ENCODE results near the gene TAF9B. TPM values are rescaled to one million over a fixed set of nuclear protein-coding genes. Genes with fewer than 3 reads are reported as not detected.
"Not testable (repeated sequence)": the region's sequence is repeated elsewhere in the genome, so short reads cannot be mapped to it uniquely, and the experiment has no call there.

TAF9B gene
- total RNA-seq: 10 to 100 TPM; 10.0 to 18.5 TPM

GRCh38 chrX:78139160-78140123, at the start of gene TAF9B:
TSS of gene TAF9B (minus strand) at chrX:78139650. CDS start at chrX:78139611, 39 bp downstream.
- H3K4me1 Mint-ChIP-seq: peaks cover 11% of the 10 kb centered on the region
- no peaks in the 10 kb centered on the region for H3K36me3 Mint-ChIP-seq
- H3K27me3 Mint-ChIP-seq: no peaks in the 10 kb centered on the region
- CTCF ChIA-PET: no interaction called here
- H3K27ac Mint-ChIP-seq: peak within 1 kb of the TSS; percentile 88
- peak within 1 kb of the TSS; percentile 88 for H3K4me3 Mint-ChIP-seq
- H3K9me3 Mint-ChIP-seq (ENCODE audit: low read depth): peaks cover 3% of the 10 kb centered on the region
- peak; percentile 99 for ATAC-seq
- DNase-seq: peak; percentile 90

DNA sequence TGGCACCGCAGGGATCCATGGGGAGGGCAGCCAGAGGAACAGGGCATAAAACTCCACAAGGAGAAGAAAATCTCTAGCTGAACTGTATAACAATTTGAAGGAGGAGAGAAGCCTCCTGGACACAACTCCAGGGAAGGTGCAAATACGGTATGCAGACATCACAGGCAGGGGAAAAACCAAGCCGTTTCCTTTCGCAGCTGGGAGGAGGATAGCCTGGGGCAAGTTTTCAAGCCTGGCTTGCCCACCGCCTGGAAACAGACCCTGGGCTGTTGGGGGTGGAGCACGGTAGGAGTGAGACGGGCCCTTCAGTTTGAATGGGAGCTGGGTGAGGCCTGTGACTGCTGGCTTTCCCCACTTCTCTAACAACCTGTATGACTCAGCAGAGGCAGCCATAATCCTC, 43.4 kb upstream of the TAF9B start:
- ATAC-seq (no peak), DNase-seq (no peak)
- Mint-ChIP-seq H3K4me1 (no peaks in the 10 kb centered on the region), H3K9me3 (ENCODE audit: low read depth) (peaks cover 2% of the 10 kb centered on the region), H3K36me3 (no peaks in the 10 kb centered on the region), H3K27ac (no peak overlapping the region), H3K27me3 (no peaks in the 10 kb centered on the region), H3K4me3 (no peak overlapping the region)
- CTCF ChIA-PET: no interaction called here

DNA sequence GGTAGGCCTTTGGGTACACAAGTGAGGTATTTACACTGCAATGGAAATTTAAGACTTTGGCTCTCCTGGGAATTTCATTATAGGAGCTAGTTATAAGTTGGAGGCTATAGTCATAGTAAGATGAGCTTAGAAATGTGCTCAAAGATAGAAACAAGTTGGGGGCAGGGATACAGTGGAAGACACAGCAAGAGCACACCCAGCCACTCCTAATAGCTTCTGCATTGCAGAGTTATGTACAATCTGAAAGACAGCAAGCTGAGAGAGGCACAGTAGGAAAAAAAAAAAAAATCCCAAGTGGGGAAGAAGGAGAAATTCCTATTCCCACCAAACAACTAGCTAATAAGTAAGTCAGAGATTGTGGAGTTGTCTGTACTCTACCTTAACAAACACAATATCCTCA, 41.9 kb upstream of the TAF9B start:
- Mint-ChIP-seq H3K36me3 (no peaks in the 10 kb centered on the region), H3K4me3 (no peak overlapping the region), H3K4me1 (no peaks in the 10 kb centered on the region), H3K27me3 (no peaks in the 10 kb centered on the region), H3K9me3 (ENCODE audit: low read depth) (peaks cover 4% of the 10 kb centered on the region), H3K27ac (no peak overlapping the region)
- no peak for ATAC-seq
- no peak for DNase-seq
- CTCF ChIA-PET: no interaction called here

DNA sequence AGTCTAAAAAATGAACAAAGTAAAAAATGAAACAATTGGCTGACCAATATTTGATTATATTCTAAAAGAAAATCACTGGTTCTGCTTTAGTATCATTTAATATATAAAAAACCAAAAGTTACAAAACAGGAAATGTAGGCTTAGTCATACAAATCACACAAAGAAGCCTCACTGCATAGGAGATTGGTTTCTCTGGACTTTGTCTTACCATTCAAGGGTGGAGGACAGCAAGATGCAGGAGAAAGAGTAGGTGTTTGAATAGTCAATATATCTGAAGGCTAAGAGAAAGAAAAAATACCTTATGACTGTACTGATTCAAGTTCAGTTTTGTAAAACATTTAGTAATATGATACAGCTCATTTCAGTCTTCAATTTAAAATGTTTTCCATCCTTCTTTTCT, 28.6 kb upstream of the TAF9B start:
- H3K4me1 Mint-ChIP-seq: peaks cover 4% of the 10 kb centered on the region
- ATAC-seq: peak; percentile 39

GRCh38 chrX:78165425-78165824, 26.0 kb upstream of the TAF9B start:
- no peaks in the 10 kb centered on the region for H3K36me3 Mint-ChIP-seq
- no peak for DNase-seq
- no peak overlapping the region for H3K4me3 Mint-ChIP-seq
- H3K27me3 Mint-ChIP-seq: no peaks in the 10 kb centered on the region
- CTCF ChIA-PET: no interaction called here
- H3K27ac Mint-ChIP-seq: no peak overlapping the region
- no peak for ATAC-seq
- H3K4me1 Mint-ChIP-seq: peaks cover 4% of the 10 kb centered on the region
- no peaks in the 10 kb centered on the region for H3K9me3 Mint-ChIP-seq (ENCODE audit: low read depth)

More for the DNA sequence above, 28.6 kb upstream of the TAF9B start:
- Mint-ChIP-seq H3K27ac (no peak overlapping the region), H3K9me3 (ENCODE audit: low read depth) (no peaks in the 10 kb centered on the region), H3K36me3 (no peaks in the 10 kb centered on the region), H3K4me3 (no peak overlapping the region), H3K27me3 (no peaks in the 10 kb centered on the region)
- no peak for DNase-seq
- CTCF ChIA-PET: no interaction called here

DNA sequence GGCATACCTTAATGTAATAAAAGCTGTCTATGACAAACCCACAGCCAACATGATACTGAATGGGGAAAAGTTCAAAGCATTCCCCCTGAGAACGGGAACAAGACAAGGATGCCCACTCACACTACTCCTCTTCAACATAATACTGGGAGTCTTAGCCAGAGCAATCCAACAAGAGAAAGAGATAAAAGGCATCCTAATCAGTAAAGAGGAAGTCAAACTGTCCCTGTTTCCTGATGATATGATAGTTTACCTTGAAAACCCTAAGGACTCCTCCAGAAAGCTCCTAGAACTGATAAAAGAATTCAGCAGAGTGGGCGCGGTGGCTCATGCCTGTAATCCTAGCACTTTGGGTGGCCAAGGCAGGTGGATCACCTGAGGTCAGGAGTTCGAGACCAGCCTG, 23.7 kb upstream of the TAF9B start:
- H3K4me1 Mint-ChIP-seq; H3K36me3 Mint-ChIP-seq; CTCF ChIA-PET; ATAC-seq; DNase-seq; H3K27me3 Mint-ChIP-seq; H3K4me3 Mint-ChIP-seq; H3K9me3 Mint-ChIP-seq (ENCODE audit: low read depth); H3K27ac Mint-ChIP-seq: not testable (repeated sequence)

GRCh38 chrX:78160711-78161110, 21.3 kb upstream of the TAF9B start:
- H3K27ac Mint-ChIP-seq; ATAC-seq; H3K36me3 Mint-ChIP-seq; H3K4me1 Mint-ChIP-seq; H3K4me3 Mint-ChIP-seq; H3K9me3 Mint-ChIP-seq (ENCODE audit: low read depth); CTCF ChIA-PET; H3K27me3 Mint-ChIP-seq; DNase-seq: not testable (repeated sequence)

- H3K9me3 Mint-ChIP-seq (ENCODE audit: low read depth); DNase-seq; H3K4me1 Mint-ChIP-seq; CTCF ChIA-PET; H3K27me3 Mint-ChIP-seq; ATAC-seq; H3K27ac Mint-ChIP-seq; H3K36me3 Mint-ChIP-seq; H3K4me3 Mint-ChIP-seq: not testable (repeated sequence)
Measured at GRCh38 chrX:78157846-78158245, 18.4 kb upstream of the TAF9B start.

DNA sequence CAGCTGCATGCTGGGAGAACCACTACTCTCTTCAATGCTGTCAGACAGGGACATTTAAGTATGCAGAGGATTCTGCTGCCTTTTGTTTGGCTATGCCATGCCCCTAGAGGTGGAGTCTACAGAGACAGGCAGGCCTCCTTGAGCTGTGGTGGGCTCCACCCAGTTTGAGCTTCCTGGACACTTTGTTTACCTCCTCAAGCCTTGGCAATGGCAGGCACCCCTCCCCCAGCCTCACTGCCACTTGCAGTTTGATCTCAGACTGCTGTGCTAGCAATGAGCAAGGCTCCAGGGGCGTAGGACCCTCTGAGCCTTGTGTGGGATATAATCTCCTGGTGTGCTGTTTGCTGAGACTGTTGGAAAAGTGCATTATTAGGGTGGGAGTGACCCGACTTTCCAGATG, 17.9 kb upstream of the TAF9B start:
- H3K36me3 Mint-ChIP-seq; DNase-seq; H3K27me3 Mint-ChIP-seq; H3K9me3 Mint-ChIP-seq (ENCODE audit: low read depth); H3K27ac Mint-ChIP-seq; CTCF ChIA-PET; H3K4me3 Mint-ChIP-seq; ATAC-seq; H3K4me1 Mint-ChIP-seq: not testable (repeated sequence)

- H3K27me3 Mint-ChIP-seq; H3K36me3 Mint-ChIP-seq; H3K4me3 Mint-ChIP-seq; H3K9me3 Mint-ChIP-seq (ENCODE audit: low read depth); CTCF ChIA-PET; ATAC-seq; H3K27ac Mint-ChIP-seq; H3K4me1 Mint-ChIP-seq; DNase-seq: not testable (repeated sequence)
Measured at GRCh38 chrX:78147002-78147540, 7.6 kb upstream of the TAF9B start.

GRCh38 chrX:78140206-78140605, 756 bp upstream of the TAF9B start:
- Mint-ChIP-seq H3K4me3 (peak overlapping the region; percentile 88), H3K27me3 (no peaks in the 10 kb centered on the region), H3K27ac (peak overlapping the region; percentile 88), H3K9me3 (ENCODE audit: low read depth) (peaks cover 3% of the 10 kb centered on the region), H3K36me3 (no peaks in the 10 kb centered on the region), H3K4me1 (peaks cover 11% of the 10 kb centered on the region)
- CTCF ChIA-PET: no interaction called here
- DNase-seq (no peak), ATAC-seq (no peak)

DNA sequence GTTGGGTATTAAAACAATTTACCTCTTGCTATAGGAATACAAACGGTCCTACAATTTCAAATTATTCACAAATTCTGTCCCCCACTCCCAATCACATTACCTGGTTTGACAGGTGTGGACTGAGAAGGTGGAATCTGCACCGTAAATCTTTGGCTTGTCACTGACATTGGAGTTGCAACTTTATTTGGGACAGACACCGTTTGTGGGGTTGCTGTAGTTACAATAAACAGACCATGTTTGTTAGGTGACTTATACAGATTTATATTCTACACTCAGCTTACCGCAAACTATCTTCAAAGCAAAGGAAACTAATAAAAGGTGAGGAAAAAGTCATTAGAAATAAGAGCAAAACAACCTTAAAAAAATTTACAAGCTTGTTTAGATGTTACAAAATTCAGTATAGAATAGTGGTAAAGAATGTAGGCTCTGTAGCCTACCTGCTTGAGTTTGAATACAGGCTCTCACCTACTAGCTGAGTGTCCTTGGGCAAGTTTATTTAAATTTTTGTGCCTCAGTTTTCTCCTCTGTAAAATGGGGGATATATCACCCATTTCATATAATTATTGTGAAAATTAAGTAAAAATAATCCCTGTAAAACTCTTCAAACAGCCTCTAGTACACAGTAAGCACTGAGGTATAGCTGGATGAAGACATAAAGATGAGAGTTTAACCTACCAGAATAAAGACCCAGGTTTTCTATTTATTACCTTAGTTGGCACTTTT, 6.1 kb downstream of the TAF9B start:
- CTCF ChIA-PET: no interaction called here
- Mint-ChIP-seq H3K9me3 (ENCODE audit: low read depth) (no peaks in the 10 kb centered on the region), H3K27me3 (no peaks in the 10 kb centered on the region), H3K27ac (no peak overlapping the region), H3K4me1 (peaks cover 9% of the 10 kb centered on the region), H3K4me3 (no peak overlapping the region), H3K36me3 (peaks cover 24% of the 10 kb centered on the region)
- no peak for DNase-seq
- ATAC-seq: no peak

DNA sequence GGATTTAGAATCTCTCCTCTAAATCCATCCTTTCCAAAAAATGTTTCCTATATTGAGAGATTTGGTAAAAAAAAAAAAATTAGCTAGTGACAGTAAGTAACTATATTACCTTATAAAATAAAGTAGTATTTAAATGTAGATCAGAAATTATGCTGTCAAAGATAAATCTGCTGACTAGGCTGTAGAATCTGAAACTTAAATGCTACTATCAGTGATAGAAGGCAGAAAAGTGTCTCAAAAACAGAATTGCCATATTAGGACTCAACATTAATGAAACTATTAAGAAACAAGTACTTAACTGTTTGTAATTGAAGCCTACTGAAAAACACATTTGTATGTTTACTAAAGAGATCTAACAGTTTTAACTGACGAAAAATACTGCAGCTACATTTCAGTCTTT, 8.3 kb downstream of the TAF9B start:
- CTCF ChIA-PET: no interaction called here
- Mint-ChIP-seq H3K36me3 (peaks cover 36% of the 10 kb centered on the region), H3K27me3 (no peaks in the 10 kb centered on the region), H3K27ac (no peak overlapping the region), H3K4me3 (no peak overlapping the region), H3K4me1 (peaks cover 6% of the 10 kb centered on the region), H3K9me3 (ENCODE audit: low read depth) (no peaks in the 10 kb centered on the region)
- no peak for ATAC-seq
- no peak for DNase-seq

DNA sequence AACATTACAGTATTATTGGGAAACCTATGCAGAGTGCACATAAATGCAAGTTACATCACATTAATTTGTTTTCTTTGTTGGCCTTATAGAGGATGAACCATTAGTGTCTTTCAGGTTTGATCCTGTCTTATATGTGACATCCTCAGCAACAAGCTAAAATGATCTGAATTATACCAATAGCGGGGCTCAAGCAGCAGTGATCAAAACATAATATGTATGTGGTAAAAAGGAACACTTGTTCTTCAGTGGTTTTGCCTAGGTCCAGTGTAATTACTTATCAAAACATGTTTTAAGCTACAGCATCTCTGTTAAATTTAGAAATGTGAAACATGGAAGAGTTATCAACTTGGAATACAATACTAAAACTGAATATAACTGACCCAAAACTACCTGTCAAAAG, 9.1 kb downstream of the TAF9B start:
- Mint-ChIP-seq H3K4me1 (peaks cover 4% of the 10 kb centered on the region), H3K27ac (no peak overlapping the region), H3K4me3 (no peak overlapping the region), H3K9me3 (ENCODE audit: low read depth) (no peaks in the 10 kb centered on the region), H3K27me3 (no peaks in the 10 kb centered on the region), H3K36me3 (peaks cover 43% of the 10 kb centered on the region)
- ATAC-seq (no peak), DNase-seq (no peak)
- CTCF ChIA-PET: no interaction called here
